ENCODE measurements around the gene TYK2.

GRCh38 chr19:10309423-10309822 is 70.9 kb downstream of the TYK2 start, which contains the start of gene ZGLP1:
- TF ChIP-seq CTCF (IDR thresholded peaks at IDR 0.05) (no peak), POLR2A (IDR thresholded peaks at IDR 0.05) (no peak)
